ENCODE data around the gene BBS4.

The BBS4 gene

DNA sequence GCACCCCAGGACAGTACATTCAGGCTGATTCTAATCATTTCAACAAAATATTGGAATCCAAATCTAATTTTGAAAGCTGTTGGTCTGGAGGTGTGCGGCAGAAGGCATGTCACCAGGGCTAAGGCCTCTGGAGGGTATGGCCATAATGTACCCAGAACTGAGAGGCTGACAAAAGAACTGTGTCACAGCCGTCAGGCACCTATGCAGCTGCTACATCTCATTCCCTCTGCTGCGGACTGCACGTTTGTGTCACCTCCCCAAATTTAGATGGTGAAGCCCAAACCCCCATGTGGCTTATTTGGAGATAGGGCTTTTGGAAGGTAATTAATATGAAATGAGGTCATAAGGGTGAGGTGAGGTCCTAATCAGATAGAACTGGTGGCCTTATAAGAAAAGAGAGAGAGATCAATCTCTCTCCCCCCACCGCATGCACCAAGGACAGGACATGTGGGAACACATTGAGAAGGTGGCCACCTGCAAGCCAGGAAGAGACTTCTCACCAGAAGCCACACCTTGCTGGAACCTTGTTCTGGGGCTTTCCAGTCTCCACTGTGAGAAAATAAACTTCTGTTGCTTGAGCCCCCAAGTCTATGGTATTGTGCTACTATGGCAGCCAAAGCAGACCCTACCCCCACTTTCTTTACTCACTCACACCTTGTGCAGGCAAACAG is 74.7 kb downstream of the BBS4 start:
- Histone ChIP-seq H3K27me3 (ENCODE audit: control insufficient read depth, low read length) (no peaks in the 10 kb centered on the region), H3F3A (ENCODE audit: control insufficient read depth, insufficient read depth) (no peaks in the 10 kb centered on the region), H3K4me3 (ENCODE audit: low read length) (no peak overlapping the region), H3K9me2 (replicated peaks; ENCODE audit: control insufficient read depth, low read length) (no peaks in the 10 kb centered on the region), H3K79me2 (ENCODE audit: control insufficient read depth, low read length) (peaks cover 10% of the 10 kb centered on the region), H3K4me1 (ENCODE audit: control insufficient read depth, low read length) (no peaks in the 10 kb centered on the region), H3K36me3 (ENCODE audit: control insufficient read depth, low read length) (peaks cover 77% of the 10 kb centered on the region), H3K27ac (ENCODE audit: low read depth, low read length) (no peak overlapping the region), H3K4me2 (ENCODE audit: low read length) (no peak overlapping the region), H4K20me1 (ENCODE audit: control insufficient read depth, insufficient read depth, low read depth, low read length) (no peaks in the 10 kb centered on the region), H3K9me3 (ENCODE audit: control insufficient read depth, insufficient read depth, low read length) (no peaks in the 10 kb centered on the region)
- TF ChIP-seq, protein P1, sequence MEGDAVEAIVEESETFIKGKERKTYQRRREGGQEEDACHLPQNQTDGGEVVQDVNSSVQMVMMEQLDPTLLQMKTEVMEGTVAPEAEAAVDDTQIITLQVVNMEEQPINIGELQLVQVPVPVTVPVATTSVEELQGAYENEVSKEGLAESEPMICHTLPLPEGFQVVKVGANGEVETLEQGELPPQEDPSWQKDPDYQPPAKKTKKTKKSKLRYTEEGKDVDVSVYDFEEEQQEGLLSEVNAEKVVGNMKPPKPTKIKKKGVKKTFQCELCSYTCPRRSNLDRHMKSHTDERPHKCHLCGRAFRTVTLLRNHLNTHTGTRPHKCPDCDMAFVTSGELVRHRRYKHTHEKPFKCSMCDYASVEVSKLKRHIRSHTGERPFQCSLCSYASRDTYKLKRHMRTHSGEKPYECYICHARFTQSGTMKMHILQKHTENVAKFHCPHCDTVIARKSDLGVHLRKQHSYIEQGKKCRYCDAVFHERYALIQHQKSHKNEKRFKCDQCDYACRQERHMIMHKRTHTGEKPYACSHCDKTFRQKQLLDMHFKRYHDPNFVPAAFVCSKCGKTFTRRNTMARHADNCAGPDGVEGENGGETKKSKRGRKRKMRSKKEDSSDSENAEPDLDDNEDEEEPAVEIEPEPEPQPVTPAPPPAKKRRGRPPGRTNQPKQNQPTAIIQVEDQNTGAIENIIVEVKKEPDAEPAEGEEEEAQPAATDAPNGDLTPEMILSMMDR (IDR thresholded peaks at IDR 0.05; ENCODE audit: low read depth, low read length, poor library complexity, severe bottlenecking): no peak
- no peak for TF ChIP-seq EZH2phosphoT487 (IDR thresholded peaks at IDR 0.05; ENCODE audit: borderline replicate concordance, low read length)

DNA sequence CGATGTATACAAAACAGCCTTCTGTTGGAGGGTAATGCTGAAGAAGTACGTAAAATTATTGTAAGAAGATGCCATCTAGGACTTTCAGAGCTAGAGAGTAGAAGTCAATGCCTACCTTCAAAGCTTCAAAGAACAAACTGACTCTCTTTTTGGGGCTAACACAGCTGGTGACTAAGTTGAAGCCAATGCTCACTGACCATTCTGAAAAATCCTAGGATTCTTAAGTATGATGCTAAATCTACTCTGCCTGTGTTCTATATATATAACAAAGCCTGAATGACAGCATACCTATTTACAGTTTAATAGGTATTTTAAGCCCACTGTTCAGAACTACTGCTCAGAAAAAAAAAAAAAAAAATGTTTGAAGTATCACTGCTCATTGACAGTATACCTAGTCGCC is 78.6 kb downstream of the BBS4 start:
- peaks cover 44% of the 10 kb centered on the region for H3K79me2 ChIP-seq (ENCODE audit: control insufficient read depth, low read length)

DNA sequence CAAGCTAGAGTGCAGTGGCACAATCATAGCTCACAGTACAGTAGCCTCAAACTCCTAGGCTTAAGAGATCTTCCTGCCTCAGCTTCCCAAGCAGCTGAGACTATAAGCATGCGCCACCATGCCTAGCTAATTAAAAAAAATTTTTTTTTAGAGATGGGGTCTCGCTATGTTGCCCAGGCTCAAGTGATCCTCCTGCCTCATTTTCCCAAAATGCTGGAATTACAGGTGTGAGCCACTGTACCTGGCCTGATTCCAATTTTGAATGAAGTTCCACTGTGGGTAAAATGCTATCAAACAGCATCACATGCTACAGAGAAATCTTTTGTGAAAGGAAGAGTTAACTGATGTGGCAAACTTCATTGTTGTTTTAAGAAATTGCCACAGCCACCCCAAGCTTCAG is 80.0 kb downstream of the BBS4 start:
- H3K9me3 ChIP-seq (ENCODE audit: control insufficient read depth, insufficient read depth, low read length): peaks cover 5% of the 10 kb centered on the region; the same call in 1 of the 2 replicates
- peaks cover 83% of the 10 kb centered on the region for H3K36me3 ChIP-seq (ENCODE audit: control insufficient read depth, low read length)
- no peaks in the 10 kb centered on the region for H3K4me1 ChIP-seq (ENCODE audit: control insufficient read depth, low read length)
- no peaks in the 10 kb centered on the region for H3K9me2 ChIP-seq (replicated peaks; ENCODE audit: control insufficient read depth, low read length)
- no peak overlapping the region for H3K4me3 ChIP-seq (ENCODE audit: low read length)
- no peak overlapping the region for H3K4me2 ChIP-seq (ENCODE audit: low read length)
- no peak overlapping the region for H3K27ac ChIP-seq (ENCODE audit: low read depth, low read length)
- H4K20me1 ChIP-seq (ENCODE audit: control insufficient read depth, insufficient read depth, low read depth, low read length): no peaks in the 10 kb centered on the region
- no peak for TF ChIP-seq EZH2phosphoT487 (IDR thresholded peaks at IDR 0.05; ENCODE audit: borderline replicate concordance, low read length)
- TF ChIP-seq, protein P1 (IDR thresholded peaks at IDR 0.05; ENCODE audit: low read depth, low read length, poor library complexity, severe bottlenecking): no peak
- H3K79me2 ChIP-seq (ENCODE audit: control insufficient read depth, low read length): peaks cover 50% of the 10 kb centered on the region
- no peaks in the 10 kb centered on the region for H3F3A ChIP-seq (ENCODE audit: control insufficient read depth, insufficient read depth)
- no peaks in the 10 kb centered on the region for H3K27me3 ChIP-seq (ENCODE audit: control insufficient read depth, low read length)

More for the DNA sequence above, 78.6 kb downstream of the BBS4 start:
- Histone ChIP-seq H3F3A (ENCODE audit: control insufficient read depth, insufficient read depth) (no peaks in the 10 kb centered on the region), H3K4me3 (ENCODE audit: low read length) (no peak overlapping the region), H3K27ac (ENCODE audit: low read depth, low read length) (no peak overlapping the region), H3K36me3 (ENCODE audit: control insufficient read depth, low read length) (peaks cover 83% of the 10 kb centered on the region), H3K9me3 (ENCODE audit: control insufficient read depth, insufficient read depth, low read length) (peaks cover 5% of the 10 kb centered on the region; the same call in 1 of the 2 replicates), H3K27me3 (ENCODE audit: control insufficient read depth, low read length) (no peaks in the 10 kb centered on the region), H3K9me2 (replicated peaks; ENCODE audit: control insufficient read depth, low read length) (no peaks in the 10 kb centered on the region), H4K20me1 (ENCODE audit: control insufficient read depth, insufficient read depth, low read depth, low read length) (no peaks in the 10 kb centered on the region), H3K4me2 (ENCODE audit: low read length) (no peak overlapping the region), H3K4me1 (ENCODE audit: control insufficient read depth, low read length) (no peaks in the 10 kb centered on the region)
- TF ChIP-seq, protein P1 (IDR thresholded peaks at IDR 0.05; ENCODE audit: low read depth, low read length, poor library complexity, severe bottlenecking): no peak
- no peak for TF ChIP-seq EZH2phosphoT487 (IDR thresholded peaks at IDR 0.05; ENCODE audit: borderline replicate concordance, low read length)

Data from DOHH2 (cell line).